ENCODE measurements around the gene ZBTB14.

ZBTB14 gene

DNA sequence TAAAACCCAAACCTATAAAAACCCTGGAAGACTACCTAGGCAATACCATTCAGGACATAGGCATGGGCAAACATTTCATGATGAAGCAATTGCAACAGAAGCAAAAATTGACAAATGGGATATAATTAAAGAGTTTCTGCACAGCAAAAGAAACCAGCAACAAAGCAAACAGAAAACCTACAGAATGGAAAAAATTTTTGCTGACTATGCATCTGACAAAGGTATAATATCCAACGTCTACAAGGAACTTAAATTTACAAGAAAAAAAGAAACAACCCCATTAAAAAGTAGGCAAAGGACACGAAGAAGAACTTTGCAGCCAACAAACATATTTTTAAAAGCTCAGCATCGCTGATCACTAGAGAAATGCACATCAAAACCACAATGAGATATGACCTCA is 28.8 kb downstream of the ZBTB14 start:
- no peak for TF ChIP-seq HDGF (IDR thresholded peaks at IDR 0.05; ENCODE audit: borderline replicate concordance)
- TF ChIP-seq ZNF384 (IDR thresholded peaks at IDR 0.05): no peak
- no peak for TF ChIP-seq L3MBTL2 (conservative IDR thresholded peaks at IDR 0.05)
- no peak for TF ChIP-seq NFRKB (IDR thresholded peaks at IDR 0.05)
- no peak for TF ChIP-seq ELF4 (IDR thresholded peaks at IDR 0.05)
- TF ChIP-seq ARNT (IDR thresholded peaks at IDR 0.05): no peak
- TF ChIP-seq FOXM1 (IDR thresholded peaks at IDR 0.05; ENCODE audit: borderline replicate concordance): no peak
- no peak for TF ChIP-seq CTBP1 (IDR thresholded peaks at IDR 0.05; ENCODE audit: borderline replicate concordance)
- ChIA-PET POLR2A (no interaction called here), CTCF (no interaction called here)
- no peak for DNase-seq (ENCODE audit: extremely low spot score)

GRCh38 chr18:5253910-5254309 is 41.6 kb downstream of the ZBTB14 start:
- POLR2A ChIA-PET: no interaction called here
- CTCF ChIA-PET: no interaction called here
- no peak for DNase-seq (ENCODE audit: extremely low spot score)
- TF ChIP-seq L3MBTL2 (conservative IDR thresholded peaks at IDR 0.05) (no peak), NFRKB (IDR thresholded peaks at IDR 0.05) (no peak), SP1 (IDR thresholded peaks at IDR 0.05) (no peak), HDGF (IDR thresholded peaks at IDR 0.05; ENCODE audit: borderline replicate concordance) (no peak), TARDBP (IDR thresholded peaks at IDR 0.05) (no peak), CTBP1 (IDR thresholded peaks at IDR 0.05; ENCODE audit: borderline replicate concordance) (no peak), ZNF384 (IDR thresholded peaks at IDR 0.05) (no peak), FOXM1 (IDR thresholded peaks at IDR 0.05; ENCODE audit: borderline replicate concordance) (no peak), BHLHE40 (IDR thresholded peaks at IDR 0.05; ENCODE audit: borderline replicate concordance) (no peak), PKNOX1 (IDR thresholded peaks at IDR 0.05) (no peak), LEF1 (IDR thresholded peaks at IDR 0.05; ENCODE audit: borderline replicate concordance) (no peak)

GRCh38 chr18:5251117-5251516 is 44.4 kb downstream of the ZBTB14 start:
- no peak for DNase-seq (ENCODE audit: extremely low spot score)
- CTCF ChIA-PET: no interaction called here
- no peak for TF ChIP-seq SUZ12 (IDR thresholded peaks at IDR 0.05)
- TF ChIP-seq PKNOX1 (IDR thresholded peaks at IDR 0.05): no peak
- no peak for TF ChIP-seq FOXM1 (IDR thresholded peaks at IDR 0.05; ENCODE audit: borderline replicate concordance)
- no peak for TF ChIP-seq NFRKB (IDR thresholded peaks at IDR 0.05)
- no peak for TF ChIP-seq ARNT (IDR thresholded peaks at IDR 0.05)
- TF ChIP-seq L3MBTL2 (conservative IDR thresholded peaks at IDR 0.05): no peak
- TF ChIP-seq TARDBP (IDR thresholded peaks at IDR 0.05): no peak
- no peak for TF ChIP-seq FOXK2 (IDR thresholded peaks at IDR 0.05)
- TF ChIP-seq BHLHE40 (IDR thresholded peaks at IDR 0.05; ENCODE audit: borderline replicate concordance): no peak
- no peak for TF ChIP-seq ZNF384 (IDR thresholded peaks at IDR 0.05)
- TF ChIP-seq ELF4 (IDR thresholded peaks at IDR 0.05): no peak
- no peak for TF ChIP-seq HDGF (IDR thresholded peaks at IDR 0.05; ENCODE audit: borderline replicate concordance)
- no peak for TF ChIP-seq LEF1 (IDR thresholded peaks at IDR 0.05; ENCODE audit: borderline replicate concordance)
- TF ChIP-seq SP1 (IDR thresholded peaks at IDR 0.05): no peak
- TF ChIP-seq CTBP1 (IDR thresholded peaks at IDR 0.05; ENCODE audit: borderline replicate concordance): no peak
- TF ChIP-seq FOXA1 (IDR thresholded peaks at IDR 0.05): no peak
- POLR2A ChIA-PET: no interaction called here

DNA sequence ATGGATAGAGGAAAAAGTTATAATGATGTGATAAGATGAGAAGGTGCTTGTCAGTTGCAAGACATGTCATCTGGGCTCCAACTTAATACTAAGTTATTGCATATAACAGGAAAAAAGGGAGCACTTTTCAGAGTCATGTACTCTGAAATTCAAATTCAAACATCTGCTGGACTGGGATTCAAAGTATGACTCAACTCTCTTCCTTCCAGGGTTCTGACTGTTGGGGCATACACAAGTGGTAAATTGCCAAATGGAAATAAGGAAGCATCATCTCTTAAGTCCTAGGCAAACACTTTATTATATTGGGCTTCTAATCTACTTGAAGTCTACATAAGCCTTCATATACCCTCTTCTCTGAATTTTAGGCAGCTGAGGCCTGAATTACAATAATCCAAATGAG is 44.9 kb downstream of the ZBTB14 start:
- POLR2A ChIA-PET: no interaction called here
- CTCF ChIA-PET: no interaction called here
- no peak for TF ChIP-seq ARNT (IDR thresholded peaks at IDR 0.05)

DNA sequence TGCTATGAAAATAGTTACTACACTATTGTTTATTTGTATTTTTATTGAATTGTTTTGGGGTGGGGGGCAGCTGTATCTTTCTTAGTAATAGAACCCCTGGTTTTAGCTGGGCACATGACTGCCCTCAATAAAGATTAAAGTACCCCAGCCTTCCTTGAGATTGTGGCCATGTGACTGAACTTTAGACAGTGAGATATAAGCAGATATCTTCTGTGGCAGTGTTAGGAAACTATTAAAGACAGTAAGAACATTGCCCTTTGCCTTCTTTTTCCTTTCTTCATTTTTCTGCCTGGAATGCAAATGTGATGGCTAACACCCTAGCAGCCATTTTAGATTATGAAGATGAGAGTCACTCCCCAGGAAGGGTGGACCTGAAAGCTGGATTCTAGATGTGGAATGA is 50.6 kb downstream of the ZBTB14 start:
- CTCF ChIA-PET: no interaction called here
- POLR2A ChIA-PET: no interaction called here
- no peak for DNase-seq (ENCODE audit: extremely low spot score)
- TF ChIP-seq SUZ12 (IDR thresholded peaks at IDR 0.05) (no peak), TARDBP (IDR thresholded peaks at IDR 0.05) (no peak), PKNOX1 (IDR thresholded peaks at IDR 0.05) (no peak), CTBP1 (IDR thresholded peaks at IDR 0.05; ENCODE audit: borderline replicate concordance) (no peak), NFRKB (IDR thresholded peaks at IDR 0.05) (no peak), ZNF384 (IDR thresholded peaks at IDR 0.05) (no peak), FOXK2 (IDR thresholded peaks at IDR 0.05) (no peak), HDGF (IDR thresholded peaks at IDR 0.05; ENCODE audit: borderline replicate concordance) (no peak), LEF1 (IDR thresholded peaks at IDR 0.05; ENCODE audit: borderline replicate concordance) (no peak), FOXA1 (IDR thresholded peaks at IDR 0.05) (no peak), FOXM1 (IDR thresholded peaks at IDR 0.05; ENCODE audit: borderline replicate concordance) (no peak), BHLHE40 (IDR thresholded peaks at IDR 0.05; ENCODE audit: borderline replicate concordance) (no peak), L3MBTL2 (conservative IDR thresholded peaks at IDR 0.05) (no peak), ARNT (IDR thresholded peaks at IDR 0.05) (no peak), ELF4 (IDR thresholded peaks at IDR 0.05) (no peak), SP1 (IDR thresholded peaks at IDR 0.05) (no peak)

More for the DNA sequence above, 44.9 kb downstream of the ZBTB14 start:
- no peak for DNase-seq (ENCODE audit: extremely low spot score)

DNA sequence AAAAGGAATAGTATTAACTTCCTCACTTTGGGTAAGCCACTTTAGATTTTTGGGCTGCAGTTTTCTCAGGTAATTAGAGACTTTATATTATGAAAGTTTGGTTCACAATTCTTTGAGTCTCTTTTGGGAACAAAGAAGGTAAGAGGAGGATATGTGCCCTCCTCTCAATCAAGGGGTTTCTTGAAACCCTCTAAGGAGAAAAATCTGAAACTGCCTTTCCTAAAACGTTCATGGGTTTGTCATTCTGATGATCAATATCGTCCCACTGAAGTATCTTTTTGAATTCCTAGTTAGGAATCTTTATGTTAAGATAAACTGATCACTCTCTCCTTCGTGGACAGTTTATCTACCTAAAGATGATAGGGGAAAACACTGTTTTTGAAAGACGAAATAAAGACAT is 56.1 kb downstream of the ZBTB14 start:
- ChIA-PET POLR2A (no interaction called here), CTCF (interaction anchor here (0.6 kb wide), 1 partner anchor 56 kb away, joined by 3 read pairs; no protein-coding TSS in a partner anchor)
- DNase-seq (ENCODE audit: extremely low spot score): no peak
- TF ChIP-seq L3MBTL2 (conservative IDR thresholded peaks at IDR 0.05): no peak
- TF ChIP-seq SUZ12 (IDR thresholded peaks at IDR 0.05): no peak
- TF ChIP-seq ELF4 (IDR thresholded peaks at IDR 0.05): no peak
- TF ChIP-seq FOXK2 (IDR thresholded peaks at IDR 0.05): no peak
- no peak for TF ChIP-seq NFRKB (IDR thresholded peaks at IDR 0.05)
- no peak for TF ChIP-seq PKNOX1 (IDR thresholded peaks at IDR 0.05)
- TF ChIP-seq FOXA1 (IDR thresholded peaks at IDR 0.05): no peak
- TF ChIP-seq SP1 (IDR thresholded peaks at IDR 0.05): no peak
- TF ChIP-seq HDGF (IDR thresholded peaks at IDR 0.05; ENCODE audit: borderline replicate concordance): no peak
- no peak for TF ChIP-seq LEF1 (IDR thresholded peaks at IDR 0.05; ENCODE audit: borderline replicate concordance)
- no peak for TF ChIP-seq FOXM1 (IDR thresholded peaks at IDR 0.05; ENCODE audit: borderline replicate concordance)
- no peak for TF ChIP-seq BHLHE40 (IDR thresholded peaks at IDR 0.05; ENCODE audit: borderline replicate concordance)
- no peak for TF ChIP-seq TARDBP (IDR thresholded peaks at IDR 0.05)
- TF ChIP-seq ARNT (IDR thresholded peaks at IDR 0.05): no peak
- no peak for TF ChIP-seq ZNF384 (IDR thresholded peaks at IDR 0.05)
- TF ChIP-seq CTBP1 (IDR thresholded peaks at IDR 0.05; ENCODE audit: borderline replicate concordance): no peak

Data from HEK293T (cell line).